ENCODE data around the gene ANKRD18A.

- TF ChIP-seq ZNF549 (tag by site-specific recombination; IDR thresholded peaks at IDR 0.05) (no peak), ZNF18 (tag by site-specific recombination; IDR thresholded peaks at IDR 0.05) (no peak), ZNF140 (tag by site-specific recombination; IDR thresholded peaks at IDR 0.05) (no peak), CTCF (tag by site-specific recombination; IDR thresholded peaks at IDR 0.05) (no peak), ZBTB49 (tag by site-specific recombination; IDR thresholded peaks at IDR 0.05; ENCODE audit: low read depth) (no peak), REST (tag by site-specific recombination; IDR thresholded peaks at IDR 0.05) (no peak), ZNF121 (tag by site-specific recombination; IDR thresholded peaks at IDR 0.05) (no peak), ZNF585B (tag by site-specific recombination; IDR thresholded peaks at IDR 0.05) (no peak), ZBTB21 (tag by site-specific recombination; IDR thresholded peaks at IDR 0.05) (no peak), PATZ1 (tag by site-specific recombination; IDR thresholded peaks at IDR 0.05) (no peak)
These were observed 13.9 kb upstream of the ANKRD18A start for GRCh38 chr9:38634315-38634714.

Data from HEK293 (cell line).